WTC11 (cell line): ENCODE measurements around the gene TACC2. TPM values are rescaled to one million over a fixed set of nuclear protein-coding genes. Genes with fewer than 3 reads are reported as not detected.

Source experiments
- ATAC-seq: fragments of 200-7000 bp; cut with Tn5 transposase; 2 replicates; pipeline ENCODE4 v1.10.0; 2021; ENCODE audit warnings: mild to moderate bottlenecking, moderate library complexity
- CTCF ChIA-PET: fragments of 300-600 bp; sonication (Branson Sonifier 250); formaldehyde crosslinking; loops from one replicate; lab custom pipeline; 2021; ENCODE audit warnings: antibody characterized with exemption; lab: Charles Lee
- POLR2A ChIA-PET: fragments of 350-600 bp; sonication (Branson Sonifier 250); formaldehyde crosslinking; loops from one replicate; lab custom pipeline; 2021; ENCODE audit warnings: antibody characterized with exemption; lab: Charles Lee
- DNase-seq: peaks from one replicate; pipeline ENCODE4 v3.0.0; 2021; ENCODE audit warnings: low spot score
- H3K27ac Mint-ChIP-seq: 2 replicates; pipeline ENCODE4 v1.8.0; 2021; ENCODE audit warnings: mixed read lengths
- H3K27me3 Mint-ChIP-seq: 2 replicates; pipeline ENCODE4 v1.8.0; 2021; ENCODE audit warnings: low read depth, mild to moderate bottlenecking, moderate library complexity, mixed read lengths
- H3K36me3 Mint-ChIP-seq: 2 replicates; pipeline ENCODE4 v1.8.0; 2021; ENCODE audit warnings: mixed read lengths
- H3K4me1 Mint-ChIP-seq: 2 replicates; pipeline ENCODE4 v1.8.0; 2022; ENCODE audit warnings: mixed read lengths
- H3K4me3 Mint-ChIP-seq: 2 replicates; pipeline ENCODE4 v1.8.0; 2021; ENCODE audit warnings: mild to moderate bottlenecking, moderate library complexity, mixed read lengths
- H3K9me3 Mint-ChIP-seq: 2 replicates; pipeline ENCODE4 v1.8.0; 2021; ENCODE audit warnings: mixed read lengths
- ARID4B ChIP-seq: sonication (generic); formaldehyde crosslinking; IDR thresholded peaks from 2 replicates; pipeline ENCODE4 v1.8.0; 2023; ENCODE audit warnings: missing genetic modification reagents, mild to moderate bottlenecking, borderline replicate concordance
- ATF1 ChIP-seq: sonication (generic); formaldehyde crosslinking; IDR thresholded peaks from 2 replicates; pipeline ENCODE4 v1.8.1; 2023; ENCODE audit warnings: mild to moderate bottlenecking, moderate library complexity, missing genetic modification reagents
- E2F1 ChIP-seq: sonication (generic); formaldehyde crosslinking; IDR thresholded peaks from 2 replicates; pipeline ENCODE4 v1.8.0; 2022; ENCODE audit warnings: mild to moderate bottlenecking, missing genetic modification reagents
- E2F4 ChIP-seq: sonication (generic); formaldehyde crosslinking; IDR thresholded peaks from 2 replicates; pipeline ENCODE4 v1.8.1; 2022; ENCODE audit warnings: low read depth, mild to moderate bottlenecking, moderate library complexity, missing genetic modification reagents, borderline replicate concordance
- ELF4 ChIP-seq: sonication (generic); formaldehyde crosslinking; IDR thresholded peaks from 2 replicates; pipeline ENCODE4 v1.8.1; 2022; ENCODE audit warnings: low read depth, mild to moderate bottlenecking, moderate library complexity, missing genetic modification reagents
- ERG ChIP-seq: fragments of 250-450 bp; sonication (Bioruptor Pico); IDR thresholded peaks from 2 replicates; pipeline ENCODE4 v1.8.0; 2021; ENCODE audit warnings: mild to moderate bottlenecking
- ESRRA ChIP-seq: sonication (generic); formaldehyde crosslinking; IDR thresholded peaks from 2 replicates; pipeline ENCODE4 v1.8.1; 2022; ENCODE audit warnings: mild to moderate bottlenecking, missing genetic modification reagents, borderline replicate concordance
- GABPB1 ChIP-seq: sonication (generic); formaldehyde crosslinking; IDR thresholded peaks from 2 replicates; pipeline ENCODE4 v1.8.1; 2023; ENCODE audit warnings: mild to moderate bottlenecking, missing genetic modification reagents
- IRF1 ChIP-seq: sonication (generic); formaldehyde crosslinking; IDR thresholded peaks from 2 replicates; pipeline ENCODE4 v1.8.0; 2023; ENCODE audit warnings: missing genetic modification reagents
- JAZF1 ChIP-seq: fragments of 250-450 bp; sonication (Bioruptor Pico); IDR thresholded peaks from 2 replicates; pipeline ENCODE4 v1.9.0; 2021; ENCODE audit warnings: moderate library complexity, mild to moderate bottlenecking, inconsistent platforms
- MLX ChIP-seq: sonication (generic); formaldehyde crosslinking; IDR thresholded peaks from 2 replicates; pipeline ENCODE4 v1.8.1; 2023; ENCODE audit warnings: mild to moderate bottlenecking, missing genetic modification reagents, moderate library complexity
- PRRX2 ChIP-seq: fragments of 250-450 bp; sonication (Bioruptor Pico); IDR thresholded peaks from 2 replicates; pipeline ENCODE4 v1.8.0; 2021; ENCODE audit warnings: mild to moderate bottlenecking
- TCF7 ChIP-seq: sonication (generic); formaldehyde crosslinking; IDR thresholded peaks from 2 replicates; pipeline ENCODE4 v1.8.0; 2022; ENCODE audit warnings: mild to moderate bottlenecking, low read depth, missing genetic modification reagents, moderate library complexity
- USF2 ChIP-seq: sonication (generic); formaldehyde crosslinking; IDR thresholded peaks from 2 replicates; pipeline ENCODE4 v1.8.1; 2023; ENCODE audit warnings: mild to moderate bottlenecking, missing genetic modification reagents, moderate library complexity
- ZBTB43 ChIP-seq: sonication (generic); formaldehyde crosslinking; IDR thresholded peaks from 2 replicates; pipeline ENCODE4 v1.8.1; 2023; ENCODE audit warnings: mild to moderate bottlenecking, missing genetic modification reagents
- ZNF532 ChIP-seq: fragments of 250-450 bp; sonication (Bioruptor Pico); IDR thresholded peaks from 2 replicates; pipeline ENCODE4 v1.9.0; 2021; ENCODE audit warnings: mild to moderate bottlenecking, borderline replicate concordance
- ZNF671 ChIP-seq: fragments of 250-450 bp; sonication (Bioruptor Pico); IDR thresholded peaks from 2 replicates; pipeline ENCODE4 v1.8.0; 2021; ENCODE audit warnings: mild to moderate bottlenecking
- total RNA-seq: library from RNA; stranded (reverse); gene quantifications from 3 replicates; pipeline ENCODE4 v1.2.3, GENCODE V29; 2021

The TACC2 gene
- total RNA-seq, 1 experiment from 2014 or later = 28.9 TPM

GRCh38 chr10:122233857-122234348 is 244.9 kb downstream of the TACC2 start:
- ATAC-seq (no peak), DNase-seq (no peak)
- peaks cover 32% of the 10 kb centered on the region for H3K36me3 Mint-ChIP-seq
- H3K9me3 Mint-ChIP-seq = no peaks in the 10 kb centered on the region
- H3K4me3 Mint-ChIP-seq = no peak overlapping the region
- H3K27ac Mint-ChIP-seq = no peak overlapping the region
- H3K27me3 Mint-ChIP-seq = no peaks in the 10 kb centered on the region
- CTCF ChIA-PET = no interaction called here
- no peaks in the 10 kb centered on the region for H3K4me1 Mint-ChIP-seq
- TF ChIP-seq ESRRA (no peak), ZNF532 (CRISPR knock-in tag) (no peak), PRRX2 (CRISPR knock-in tag) (no peak), USF2 (CRISPR knock-in tag) (no peak), ELF4 (no peak)
- POLR2A ChIA-PET = no interaction called here

- Mint-ChIP-seq H3K27me3 (no peaks in the 10 kb centered on the region), H3K4me3 (no peak overlapping the region), H3K9me3 (no peaks in the 10 kb centered on the region), H3K36me3 (peaks cover 31% of the 10 kb centered on the region), H3K27ac (no peak overlapping the region), H3K4me1 (no peaks in the 10 kb centered on the region)
- ATAC-seq = no peak
- ChIA-PET POLR2A (no interaction called here), CTCF (no interaction called here)
- no peak for DNase-seq
- no peak for TF ChIP-seq ZNF671 (CRISPR knock-in tag)
- no peak for TF ChIP-seq JAZF1 (CRISPR knock-in tag)
- TF ChIP-seq E2F4 (CRISPR knock-in tag) = no peak
- TF ChIP-seq ARID4B (CRISPR knock-in tag) = no peak
- TF ChIP-seq ERG (CRISPR knock-in tag) = no peak
- no peak for TF ChIP-seq E2F1 (CRISPR knock-in tag)
- TF ChIP-seq IRF1 (CRISPR knock-in tag) = no peak
- no peak for TF ChIP-seq ZBTB43 (CRISPR knock-in tag)
- TF ChIP-seq ATF1 = no peak
- TF ChIP-seq TCF7 (CRISPR knock-in tag) = no peak
- TF ChIP-seq GABPB1 = no peak
- TF ChIP-seq MLX (CRISPR knock-in tag) = no peak
Measured at GRCh38 chr10:122234416-122234815, 245.5 kb downstream of the TACC2 start.
